Skin of body (tissue), 2 donors: ENCODE measurements around the gene TUBA4B. TPM values are rescaled to one million over a fixed set of nuclear protein-coding genes. Genes with fewer than 3 reads are reported as not detected.
"Not testable (repeated sequence)": the region's sequence is repeated elsewhere in the genome, so short reads cannot be mapped to it uniquely, and the experiment has no call there.

Experiments
- DNase-seq: peaks from one replicate; lab custom pipeline; 2025; lab: John Stamatoyannopoulos, UW
- total RNA-seq: library from RNA; depleted of rRNA; stranded (reverse); fragments of >200 nt; gene quantifications from one replicate; pipeline ENCODE4 v1.2.3, GENCODE V29; 2014

TUBA4B gene
- total RNA-seq, 1 donor from 2014 or later = not detected

DNA sequence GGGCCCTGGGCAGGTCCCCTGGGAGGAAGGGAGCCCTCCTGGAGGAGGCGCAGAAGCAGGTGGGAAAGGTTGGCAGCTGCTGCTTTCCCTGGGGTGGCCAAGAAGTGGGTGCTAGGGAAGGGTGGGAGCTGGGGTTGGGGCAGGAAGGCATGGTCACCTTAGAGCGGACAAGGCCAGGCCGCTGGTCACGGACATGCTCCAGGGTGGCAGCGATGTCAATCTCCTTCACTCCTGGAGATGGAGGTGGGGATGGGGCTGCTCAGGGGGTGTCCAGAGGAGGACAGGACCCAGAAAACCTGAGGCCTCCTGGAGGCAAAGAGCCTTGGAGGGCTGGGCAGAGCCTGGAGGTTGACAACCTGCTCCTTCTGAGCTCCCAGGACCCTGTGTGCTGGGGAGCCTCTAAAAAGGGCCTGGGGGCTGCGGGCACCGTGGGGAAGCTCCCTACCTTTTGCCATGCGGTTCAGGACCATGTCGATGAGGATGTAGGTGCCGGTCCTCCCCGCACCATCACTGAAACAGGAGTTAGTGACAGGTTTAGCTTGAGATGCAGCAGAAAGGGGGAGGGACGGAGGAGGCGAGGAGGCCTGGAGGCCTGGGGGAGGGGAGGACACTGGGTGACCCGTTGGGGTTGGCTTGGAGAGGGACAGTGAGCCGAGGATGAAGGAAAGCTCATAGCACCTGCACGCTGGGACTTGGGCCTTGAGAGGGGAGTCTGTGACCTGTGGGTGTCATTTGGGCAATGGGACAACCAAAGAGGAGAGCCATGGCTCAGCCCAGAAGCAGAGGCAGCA is 37.5 kb downstream of the TUBA4B start:
- DNase-seq = no peak

DNA sequence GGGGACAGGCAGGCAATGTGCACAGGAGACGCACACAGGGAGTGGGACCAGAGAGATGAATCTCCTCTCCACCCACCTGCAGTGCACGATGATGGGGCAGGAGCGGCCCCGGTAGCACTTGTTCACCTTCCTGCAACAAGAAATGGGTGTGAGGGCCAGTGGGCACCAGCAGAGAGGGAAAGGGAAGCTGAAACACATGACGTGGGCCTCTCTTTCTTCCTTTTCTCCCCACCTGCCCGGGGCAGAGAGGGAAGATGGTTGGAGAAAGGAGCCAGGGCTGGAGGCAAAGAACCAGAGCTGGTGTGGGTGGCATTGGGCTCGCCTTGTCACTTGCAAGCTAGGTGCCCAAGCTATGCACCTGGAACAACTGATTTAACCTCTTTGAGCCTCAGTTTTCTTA is 38.4 kb downstream of the TUBA4B start:
- no peak for DNase-seq

DNA sequence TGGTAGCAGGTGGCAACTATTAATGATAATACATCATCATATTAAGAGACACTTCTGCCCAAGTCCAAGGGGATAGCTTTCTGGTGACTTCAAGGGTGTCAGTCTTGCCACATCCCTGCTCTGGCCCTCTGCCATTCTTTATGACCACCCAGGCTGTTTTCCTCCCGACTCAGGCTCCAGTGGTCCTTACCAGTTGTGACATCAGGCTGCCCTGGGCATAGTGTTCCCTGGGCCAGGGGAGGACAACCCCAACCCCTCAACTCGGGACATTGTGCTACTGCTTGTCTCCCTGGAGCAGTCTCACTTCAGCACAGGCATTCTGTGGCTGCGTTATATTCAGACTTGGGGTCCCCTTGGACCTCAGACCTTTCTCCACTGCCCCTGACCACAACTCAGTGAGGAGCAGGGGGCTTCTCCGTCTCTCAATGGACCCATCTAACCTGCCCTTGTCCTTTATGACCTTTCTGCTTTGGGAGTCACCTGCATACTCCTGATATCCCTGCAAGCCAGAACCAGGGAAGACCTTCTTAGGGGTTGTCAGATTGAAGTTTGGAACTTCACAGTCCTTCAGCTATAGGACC is 39.0 kb downstream of the TUBA4B start:
- no peak for DNase-seq

DNA sequence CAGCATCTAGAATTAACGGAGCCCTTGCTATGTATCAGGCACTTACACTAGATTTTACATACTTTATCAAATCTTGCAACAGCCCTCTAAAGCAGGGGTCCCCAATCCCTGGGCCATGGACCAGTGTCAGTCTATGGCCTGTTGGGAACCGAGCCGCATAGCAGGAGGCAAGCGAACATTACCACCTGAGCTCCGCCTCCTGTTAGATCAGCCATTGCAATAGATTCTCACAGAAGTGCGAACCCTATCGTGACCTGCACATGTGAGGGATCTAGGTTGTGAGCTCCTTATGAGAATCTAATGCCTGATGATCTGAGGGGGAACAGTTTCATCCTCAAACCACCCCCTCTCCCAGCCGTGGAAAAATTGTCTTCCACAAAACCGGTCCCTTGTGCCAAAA is 39.6 kb downstream of the TUBA4B start:
- no peak for DNase-seq

DNA sequence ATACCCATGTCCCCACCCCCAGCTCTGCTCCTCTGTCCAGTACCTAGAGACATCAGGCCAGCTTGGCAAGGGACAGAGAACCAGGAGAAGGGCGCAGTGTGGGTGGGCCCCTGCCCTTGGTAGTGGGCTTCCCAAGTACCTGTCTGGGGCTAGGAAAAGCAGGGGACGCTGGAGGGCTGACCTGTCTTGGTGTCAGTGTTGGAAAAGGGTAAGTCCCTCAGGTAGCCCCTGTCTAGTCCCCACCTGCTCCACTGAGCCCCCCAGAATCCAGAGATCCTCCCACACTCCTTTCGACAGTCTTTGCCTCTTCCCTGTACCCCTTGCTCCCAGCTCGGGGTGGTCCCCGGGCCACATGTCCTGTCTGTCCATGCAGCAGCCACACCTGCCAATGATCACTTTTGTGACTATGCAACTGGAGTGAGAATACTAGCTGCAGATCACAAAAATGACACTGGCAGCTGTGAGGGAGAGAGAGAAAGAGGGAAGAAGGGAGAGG is 40.7 kb downstream of the TUBA4B start:
- no peak for DNase-seq

DNA sequence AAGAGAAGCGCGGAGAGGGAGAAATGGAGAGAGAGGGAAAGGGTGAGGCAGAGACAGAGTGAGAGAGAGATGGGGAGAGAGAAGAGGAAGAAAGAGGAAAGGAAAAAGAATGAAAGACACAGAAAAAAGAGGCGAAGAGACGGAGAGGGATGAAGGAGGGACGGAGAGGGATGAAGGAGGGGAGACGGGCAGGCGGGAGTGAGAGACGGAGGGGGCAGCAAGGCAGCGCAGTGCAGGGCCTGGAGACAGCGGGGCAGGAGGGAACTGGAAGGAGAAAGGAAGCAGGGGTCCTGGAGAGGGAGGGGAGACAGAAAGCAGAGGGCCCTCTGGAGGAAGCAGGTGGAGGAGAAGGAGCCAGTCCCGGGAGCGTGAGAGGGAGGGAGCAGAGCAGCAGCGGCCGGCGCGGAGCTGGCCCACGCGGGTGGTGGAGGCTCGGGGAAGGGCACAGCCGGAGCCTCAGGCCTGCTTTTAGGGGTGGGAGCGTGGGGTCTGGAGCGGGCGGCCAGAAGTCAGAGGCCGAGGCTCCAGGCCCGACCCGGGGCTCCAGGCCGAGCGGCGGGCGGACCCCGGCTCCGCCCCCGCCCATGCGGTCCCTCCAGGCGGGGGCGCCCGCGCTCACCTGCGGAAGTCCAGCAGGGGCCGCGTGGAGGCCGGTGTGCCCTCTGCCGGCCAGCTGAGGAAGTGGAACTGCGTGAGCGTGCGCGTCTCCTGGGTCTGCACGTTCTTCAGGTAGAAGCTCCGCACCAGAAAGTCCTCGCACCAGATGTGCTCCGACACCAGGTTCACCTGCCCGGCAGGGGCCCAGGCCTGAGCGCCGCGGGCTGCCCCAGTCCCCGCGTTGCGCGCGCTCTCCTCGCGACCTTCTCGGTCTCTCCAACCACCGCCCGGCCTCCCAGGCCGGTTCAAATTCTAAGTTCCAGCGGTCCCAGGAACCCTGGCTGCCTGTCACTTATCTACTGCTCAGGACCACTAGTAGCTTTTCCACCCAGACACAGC is 41.6 kb downstream of the TUBA4B start:
- peak; percentile 71 for DNase-seq

DNA sequence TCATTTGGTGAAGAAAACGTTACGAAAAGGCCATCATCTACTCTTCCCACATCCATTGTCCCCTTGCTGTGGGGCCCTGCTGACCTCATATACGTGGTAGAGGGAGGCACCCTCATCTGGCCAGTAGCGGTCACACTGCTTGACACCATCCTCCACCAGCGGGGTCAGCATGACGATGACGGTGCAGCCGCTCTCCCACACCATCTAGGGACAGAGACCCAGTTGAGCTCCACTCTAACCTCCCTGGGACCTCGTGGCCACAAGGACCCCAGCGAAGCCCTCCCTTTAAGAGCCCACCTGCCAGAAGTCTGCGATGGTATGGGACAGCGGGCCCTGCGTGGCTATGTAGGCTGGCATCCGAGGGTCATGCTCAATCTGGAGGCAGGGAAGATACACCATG is 43.1 kb downstream of the TUBA4B start:
- no peak for DNase-seq

DNA sequence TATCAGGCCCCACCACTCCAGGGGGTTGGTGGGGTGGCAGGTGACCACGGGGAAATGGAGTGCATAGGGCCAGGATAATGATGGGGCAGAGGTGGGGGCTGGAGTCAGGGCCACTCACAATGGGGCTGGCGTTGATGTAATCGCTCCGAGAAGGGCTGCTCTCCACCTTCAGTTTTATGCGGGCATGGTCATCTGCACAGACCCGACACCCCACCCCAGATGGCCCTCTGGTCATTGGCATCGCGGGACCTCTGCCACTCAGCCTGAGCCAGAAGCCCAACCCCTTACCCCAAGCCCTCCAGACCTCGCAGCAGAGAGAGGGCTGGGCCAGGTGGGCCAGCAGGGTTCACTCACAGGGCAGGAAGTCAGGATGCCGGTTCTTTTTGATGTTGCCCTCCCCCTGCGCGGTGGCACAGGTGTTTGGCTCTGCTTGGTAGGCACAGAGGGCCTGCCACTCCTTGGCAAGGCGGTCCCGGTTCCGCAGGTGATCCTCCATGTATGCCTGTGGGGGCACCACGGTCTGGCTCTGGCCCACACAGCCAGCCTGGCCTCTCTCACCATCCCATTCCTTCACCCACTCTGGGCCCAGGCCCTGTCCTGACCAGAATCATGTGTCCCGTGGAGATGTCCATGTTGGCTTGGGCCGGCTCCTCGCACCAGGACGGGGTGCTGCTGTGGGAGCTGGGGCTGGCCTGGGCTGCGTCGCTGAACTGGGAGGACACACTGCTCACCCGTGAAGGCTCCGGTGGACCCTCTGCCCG is 43.8 kb downstream of the TUBA4B start:
- no peak for DNase-seq

DNA sequence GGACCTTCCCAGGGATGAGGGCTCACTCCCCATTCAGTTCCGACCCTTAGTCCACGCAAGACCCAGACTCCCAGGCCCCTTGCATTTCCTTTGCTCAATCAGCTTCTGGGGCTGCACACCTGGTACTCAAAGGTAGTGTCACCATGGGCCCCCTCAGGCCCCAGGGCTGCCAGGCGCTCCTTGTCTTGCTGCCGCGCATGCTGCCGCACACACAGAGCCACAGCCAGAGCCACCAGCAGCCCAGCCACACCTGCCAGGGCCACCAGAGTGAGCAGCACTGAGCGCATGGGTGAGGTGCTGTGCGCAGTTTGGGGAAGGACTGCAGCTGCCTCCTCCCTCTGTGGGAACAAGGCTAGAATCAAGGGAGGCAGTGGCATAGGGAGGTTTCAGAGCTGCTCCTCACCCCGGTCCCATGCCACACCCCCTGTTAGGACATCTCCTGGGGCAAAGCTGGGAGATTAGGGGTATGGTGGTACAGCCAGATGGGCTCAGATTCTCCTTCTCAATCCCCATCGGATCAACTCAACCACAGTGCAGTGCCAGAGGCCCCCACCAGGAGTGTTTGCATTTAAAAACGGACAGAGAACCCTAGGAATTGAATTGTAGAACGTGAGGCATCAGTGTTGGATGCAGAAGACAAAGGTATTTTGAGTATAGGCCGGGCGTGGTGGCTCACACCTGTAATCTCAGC is 44.9 kb downstream of the TUBA4B start:
- no peak for DNase-seq

DNA sequence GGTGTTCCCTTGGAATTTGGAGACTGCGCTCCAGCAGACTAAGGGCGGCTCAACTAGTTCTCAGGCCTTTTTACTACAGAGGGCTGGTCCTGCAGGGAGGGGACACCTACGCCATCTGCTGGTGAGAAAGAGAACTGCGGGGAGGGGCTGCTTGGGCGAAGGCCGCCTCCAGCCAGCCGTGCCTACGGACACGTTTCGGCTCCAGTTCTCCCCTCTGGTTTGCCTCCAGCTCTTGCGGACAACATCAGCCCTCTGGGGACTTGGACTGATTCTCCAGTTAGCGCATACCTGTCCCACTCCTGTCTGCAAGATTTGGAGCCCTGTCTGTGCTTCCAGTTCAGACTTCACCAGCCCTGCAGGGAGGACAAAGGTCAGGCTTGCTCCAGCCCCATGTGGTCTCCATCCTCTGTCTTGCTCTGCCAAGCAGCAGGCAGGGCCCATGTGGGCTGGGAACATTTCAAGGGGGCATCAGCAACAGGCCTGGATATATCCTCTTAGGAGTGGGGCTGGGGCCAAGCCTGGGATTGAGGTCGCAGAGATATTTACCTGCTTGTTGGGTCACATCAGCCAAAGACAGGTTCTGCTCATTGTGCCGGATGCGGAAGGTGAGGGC is 45.8 kb downstream of the TUBA4B start:
- DNase-seq = peak; percentile 50

DNA sequence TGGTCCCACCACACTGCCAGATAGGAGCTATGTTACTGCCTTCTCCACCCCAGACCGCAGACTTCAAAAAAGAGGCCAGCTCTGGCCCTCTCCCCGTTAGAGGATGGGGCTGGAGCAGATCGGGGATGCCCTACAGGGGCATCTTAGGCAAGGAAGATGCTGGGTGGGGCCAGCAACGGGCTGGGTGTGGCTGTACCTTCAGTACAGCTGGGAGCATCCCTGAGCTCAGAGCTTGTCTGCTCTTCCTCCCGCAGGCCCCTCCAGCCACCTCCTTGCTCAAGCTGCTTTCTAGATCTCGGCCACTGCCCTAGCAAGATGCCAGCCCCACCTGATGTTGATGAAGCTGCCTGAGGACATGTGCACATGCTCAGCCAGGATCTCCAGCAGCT is 46.3 kb downstream of the TUBA4B start:
- no peak for DNase-seq

DNA sequence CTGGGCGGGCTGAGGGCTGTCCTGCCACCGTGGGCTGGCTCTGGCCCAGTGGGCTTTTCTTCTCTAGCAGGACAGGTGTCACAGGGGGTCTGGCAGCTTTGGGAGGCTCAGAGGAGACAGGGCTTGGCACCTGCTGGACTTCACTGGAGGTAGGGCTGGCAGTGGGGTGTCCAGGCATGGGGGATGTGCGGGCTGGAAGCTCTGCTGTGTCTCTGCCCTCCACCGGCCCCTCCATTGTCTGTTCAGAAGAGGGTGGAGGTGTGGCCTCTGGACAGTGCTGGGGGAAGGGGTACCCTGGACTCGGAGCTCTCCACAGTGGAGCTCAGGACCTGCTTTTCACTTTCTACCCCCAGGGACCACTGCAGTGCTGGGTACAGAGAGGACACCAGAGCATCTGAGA is 47.0 kb downstream of the TUBA4B start:
- no peak for DNase-seq

DNA sequence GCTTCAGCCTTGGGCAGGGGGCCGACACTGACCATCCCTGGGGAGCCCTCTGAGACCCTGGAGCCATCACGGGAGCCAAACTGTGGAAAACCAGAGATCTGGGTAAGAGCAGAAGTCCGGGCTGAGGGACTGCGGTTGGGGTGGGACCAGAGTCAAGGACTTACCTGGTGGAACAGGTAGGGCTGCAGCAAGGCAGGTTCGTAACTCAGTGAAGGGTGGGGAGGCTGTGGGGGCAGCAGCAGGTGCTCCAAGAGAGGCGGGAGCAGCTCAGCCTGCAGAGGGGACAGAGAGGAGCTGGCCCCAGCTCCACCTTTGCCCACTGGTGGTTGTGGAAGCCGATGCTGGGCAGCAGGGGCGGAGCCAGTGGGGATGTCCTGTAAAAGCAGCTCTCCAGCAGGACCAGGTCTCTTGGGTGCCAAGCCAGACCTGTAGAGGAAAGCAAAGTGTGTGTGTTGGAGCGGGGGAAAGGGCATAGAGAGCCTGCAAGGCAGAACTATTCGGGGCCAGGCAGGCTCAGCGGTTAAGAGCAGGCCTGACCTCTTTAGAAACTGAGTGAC is 49.4 kb downstream of the TUBA4B start:
- no peak for DNase-seq

DNA sequence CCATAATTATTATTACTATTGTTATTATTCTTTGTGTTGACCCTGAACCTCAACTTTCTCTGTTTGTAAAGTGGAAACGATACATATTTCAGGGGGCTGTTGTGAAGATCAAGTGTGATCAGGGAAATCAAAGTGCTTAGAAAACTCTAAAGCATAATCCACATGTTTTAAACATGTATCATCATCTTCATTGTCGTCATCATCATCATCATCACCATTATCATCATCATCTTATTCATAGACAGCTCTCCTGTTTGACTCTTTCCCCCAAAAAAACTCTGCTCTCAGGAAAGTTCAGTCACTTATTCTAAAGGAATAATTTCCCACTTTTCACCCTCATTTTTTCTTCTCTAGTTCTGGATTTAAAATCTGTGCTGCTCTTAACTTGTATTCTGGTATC is 51.2 kb downstream of the TUBA4B start:
- no peak for DNase-seq

DNA sequence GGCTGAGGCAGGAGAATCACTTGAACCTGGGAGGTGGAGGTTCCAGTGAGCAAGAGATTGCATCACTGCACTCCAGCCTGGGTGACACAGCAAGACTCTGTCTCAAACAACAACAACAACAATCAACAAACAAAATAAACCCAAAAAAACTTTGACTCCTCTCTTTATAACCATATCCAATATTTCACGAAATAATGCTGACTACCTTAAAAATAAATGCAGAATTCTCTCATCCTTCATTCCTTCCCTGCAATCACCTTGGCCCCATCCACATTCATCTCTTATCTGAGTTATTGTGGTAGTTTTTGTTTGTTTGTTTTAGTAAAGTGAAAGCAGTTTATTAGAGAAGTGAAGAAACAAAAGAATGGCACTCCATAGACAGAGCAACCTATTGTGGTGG is 53.0 kb downstream of the TUBA4B start:
- no peak for DNase-seq

DNA sequence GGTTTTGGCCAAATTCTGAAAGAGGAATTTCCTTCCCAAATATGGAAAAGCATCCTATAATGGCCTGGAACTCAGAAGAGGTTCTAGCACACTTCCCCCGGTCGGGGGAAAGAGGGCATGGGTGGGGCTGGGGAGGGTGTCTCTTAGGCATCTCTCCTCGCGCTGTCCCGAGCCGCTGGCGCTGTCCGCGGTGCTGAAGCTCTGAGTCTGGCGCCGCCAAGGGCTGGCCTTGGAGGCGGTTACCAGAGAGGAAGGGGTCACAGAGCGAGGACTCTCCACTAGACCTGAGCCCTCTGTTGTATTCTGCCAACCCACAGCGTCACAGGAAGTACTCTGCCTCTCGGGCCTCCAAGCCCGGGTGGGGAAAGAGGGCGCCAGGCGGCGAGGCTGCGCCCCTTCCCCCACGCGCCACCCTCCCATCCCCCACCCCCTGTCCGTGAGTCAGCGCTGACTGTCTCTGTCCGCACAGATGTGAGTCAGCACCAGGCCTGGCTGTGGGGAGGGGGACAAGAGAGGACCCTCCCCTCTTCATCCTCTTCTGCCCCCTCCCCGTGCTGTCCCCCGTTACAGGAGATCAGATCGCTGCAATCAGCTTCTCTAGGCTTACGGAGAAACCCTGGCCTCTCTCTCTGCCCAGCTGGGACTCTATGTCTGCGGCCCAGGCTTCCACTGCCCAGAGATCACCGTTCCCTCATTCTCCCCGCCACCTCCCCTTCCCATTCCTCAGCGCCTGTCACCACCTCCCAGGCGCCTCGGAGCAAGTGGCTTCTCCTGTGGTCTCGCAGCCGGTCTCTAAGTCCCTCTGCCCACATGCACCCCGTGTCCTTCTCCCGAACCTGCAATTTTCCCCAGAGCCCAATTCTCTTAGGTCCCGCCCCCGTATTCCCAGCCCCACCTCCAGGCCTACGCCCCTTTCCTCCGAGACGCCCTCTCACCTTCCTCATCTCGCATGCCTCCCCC is 55.4 kb downstream of the TUBA4B start:
- no peak for DNase-seq

DNA sequence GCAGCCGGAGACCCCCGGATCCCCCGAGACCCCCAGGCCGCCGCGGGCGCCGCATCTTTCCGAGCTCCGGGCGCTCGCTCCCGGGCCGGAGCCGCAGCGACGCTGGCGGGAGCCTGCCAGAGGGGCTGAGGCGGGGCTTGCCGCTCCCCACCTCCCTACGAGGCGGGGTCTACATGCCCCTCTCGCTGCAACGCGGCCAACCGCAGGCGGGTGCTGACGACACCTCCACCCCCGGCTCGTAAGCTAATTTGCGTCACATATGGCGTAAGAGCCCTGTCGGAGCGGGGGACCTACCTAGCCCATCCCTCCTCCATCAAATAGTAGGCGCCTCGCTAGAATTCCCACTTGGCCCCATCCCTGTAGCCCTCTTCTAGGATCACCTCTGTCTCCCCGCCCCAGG is 56.2 kb downstream of the TUBA4B start, which contains the start of gene PTPRN:
TSS of gene PTPRN (minus strand) at position 124 of the 400 bp plus-strand sequence. CDS start at position 55, 69 bp downstream.
- no peak for DNase-seq

DNA sequence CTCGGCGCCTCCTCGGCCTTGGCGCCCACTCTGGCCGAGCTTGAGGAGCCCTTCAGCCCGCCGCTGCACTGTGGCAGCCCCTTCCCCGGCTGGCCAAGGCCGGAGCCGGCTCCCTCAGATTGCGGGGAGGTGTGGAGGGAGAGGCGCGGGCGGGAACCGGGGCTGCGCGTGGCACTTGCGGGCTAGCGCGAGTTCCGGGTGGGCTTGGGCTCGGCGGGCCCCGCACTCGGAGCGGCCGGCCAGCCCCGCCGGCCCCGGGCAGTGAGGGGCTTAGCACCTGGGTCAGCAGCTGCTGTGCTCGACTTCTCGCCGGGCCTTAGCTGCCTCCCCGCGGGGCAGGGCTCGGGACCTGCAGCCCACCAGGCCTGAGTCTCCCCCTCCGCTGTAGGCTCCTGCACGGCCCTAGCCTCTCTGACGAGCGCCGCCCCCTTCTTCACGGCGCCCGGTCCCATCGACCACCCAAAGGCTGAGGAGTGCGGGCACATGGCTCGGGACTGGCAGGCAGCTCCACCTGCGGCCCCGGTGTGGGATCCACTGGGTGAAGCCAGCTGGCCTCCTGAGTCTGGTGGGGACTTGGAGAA is 59.7 kb downstream of the TUBA4B start:
- DNase-seq = not testable (repeated sequence)
